ENCODE data around the gene SNX3. TPM values are rescaled to one million over a fixed set of nuclear protein-coding genes. Genes with fewer than 3 reads are reported as not detected.

Gene SNX3
- total and polyA plus RNA-seq, 2 donors (not counting 1 experiment from before 2014, with no cell fraction given): 96.0 to 130 TPM

- Mint-ChIP-seq H3K4me1 (peaks cover 36% of the 10 kb centered on the region), H3K27me3 (no peaks in the 10 kb centered on the region), H3K27ac (peak overlapping the region; percentile 93), H3K9me3 (ENCODE audit: insufficient read depth) (no peaks in the 10 kb centered on the region), H3K4me3 (peak overlapping the region; percentile 89)
- H3K4me2 ChIP-seq (replicated peaks; ENCODE audit: low read depth, low read length, poor library complexity, severe bottlenecking): peak overlapping the region; percentile 77
- DNase-seq (peak; percentile 78), ATAC-seq (ENCODE audit: low read depth) (peak; percentile 8)
- under 1% methylated on average over 28 of the region's 29 CpGs for WGBS (ENCODE audit: insufficient coverage)
- H2AFZ ChIP-seq (ENCODE audit: insufficient read depth, low read depth, low read length, poor library complexity, severe bottlenecking): peak overlapping the region; percentile 95
- peak overlapping the region; percentile 98 for H3K9ac ChIP-seq (ENCODE audit: low read length)
- H3K4me3 ChIP-seq (ENCODE audit: control extremely low read depth in 1 of 5, extremely low read depth in 1 of 5, insufficient read depth in 1 of 5, low read depth in 2 of 5, low read length in 4 of 5): peak overlapping the region; percentile 90 to 99 (median 96)
- peaks cover 33 to 40% of the 10 kb centered on the region in 2 donors for H3K4me1 ChIP-seq (ENCODE audit: control insufficient read depth in 2 of 2, insufficient read depth in 2 of 2, low read length in 2 of 2)
- H4K20me1 ChIP-seq (ENCODE audit: control insufficient read depth, insufficient read depth, low read length, poor library complexity, severe bottlenecking): peaks cover 36% of the 10 kb centered on the region
- H3K27me3 ChIP-seq (replicated peaks in 1 of 4; ENCODE audit: control extremely low read depth in 1 of 4, control insufficient read depth in 3 of 4, insufficient read depth in 4 of 4, low read length in 3 of 4): no peaks in the 10 kb centered on the region
- no peaks in the 10 kb centered on the region for H3K9me3 ChIP-seq (ENCODE audit: control extremely low read depth in 1 of 3, control insufficient read depth in 2 of 3, insufficient read depth in 1 of 3, low read length in 2 of 3)
- POLR2A ChIA-PET: interaction anchor here (0.8 to 4.3 kb wide), 5 partner anchors 9 to 834 kb away, joined by 3 to 35 read pairs (median 4); partner anchors contain the start of genes AFG1L, CEP57L1 and SESN1
- CTCF ChIA-PET: interaction anchor here (0.7 to 2.4 kb wide), 7 partner anchors 10 to 834 kb away, joined by 3 to 17 read pairs (median 3); partner anchors contain the start of genes AFG1L and SESN1
- peak overlapping the region; percentile 91 to 97 for H3K27ac ChIP-seq (ENCODE audit: low read length in 2 of 2)
- intact Hi-C loops (cut with micrococcal nuclease): loop anchor here (2.0 to 5.0 kb wide), 4 partner anchors 143 to 1123 kb away; partner anchors contain the start of genes CD164 and OSTM1
- TF ChIP-seq, protein P1, sequence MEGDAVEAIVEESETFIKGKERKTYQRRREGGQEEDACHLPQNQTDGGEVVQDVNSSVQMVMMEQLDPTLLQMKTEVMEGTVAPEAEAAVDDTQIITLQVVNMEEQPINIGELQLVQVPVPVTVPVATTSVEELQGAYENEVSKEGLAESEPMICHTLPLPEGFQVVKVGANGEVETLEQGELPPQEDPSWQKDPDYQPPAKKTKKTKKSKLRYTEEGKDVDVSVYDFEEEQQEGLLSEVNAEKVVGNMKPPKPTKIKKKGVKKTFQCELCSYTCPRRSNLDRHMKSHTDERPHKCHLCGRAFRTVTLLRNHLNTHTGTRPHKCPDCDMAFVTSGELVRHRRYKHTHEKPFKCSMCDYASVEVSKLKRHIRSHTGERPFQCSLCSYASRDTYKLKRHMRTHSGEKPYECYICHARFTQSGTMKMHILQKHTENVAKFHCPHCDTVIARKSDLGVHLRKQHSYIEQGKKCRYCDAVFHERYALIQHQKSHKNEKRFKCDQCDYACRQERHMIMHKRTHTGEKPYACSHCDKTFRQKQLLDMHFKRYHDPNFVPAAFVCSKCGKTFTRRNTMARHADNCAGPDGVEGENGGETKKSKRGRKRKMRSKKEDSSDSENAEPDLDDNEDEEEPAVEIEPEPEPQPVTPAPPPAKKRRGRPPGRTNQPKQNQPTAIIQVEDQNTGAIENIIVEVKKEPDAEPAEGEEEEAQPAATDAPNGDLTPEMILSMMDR (IDR thresholded peaks at IDR 0.05): no peak
- no peak for TF ChIP-seq EZH2 (IDR thresholded peaks at IDR 0.05; ENCODE audit: borderline replicate concordance, insufficient read depth, low read depth, low read length, poor library complexity, severe bottlenecking)
- H3K79me2 ChIP-seq (ENCODE audit: control insufficient read depth, insufficient read depth, low read length): peaks cover 51% of the 10 kb centered on the region
- peaks cover 0 to 22% of the 10 kb centered on the region in 2 experiments for H3K36me3 ChIP-seq (replicated peaks in 1 of 2; ENCODE audit: control extremely low read depth in 1 of 2, control insufficient read depth in 1 of 2, extremely low read depth in 1 of 2, insufficient read depth in 2 of 2, low read length in 1 of 2)
These were observed 573 bp downstream of the SNX3 start for GRCh38 chr6:108260126-108260808.

All from B cell (primary cell).